SW480 (cell line): ENCODE results near the gene NHEJ1.

Experiments used
- DNase-seq: peaks from one replicate; pipeline ENCODE4 v3.0.0-alpha.2; 2016; ENCODE audit warnings: low spot score

The NHEJ1 gene

GRCh38 chr2:219165058-219165911, 4.7 kb upstream of the NHEJ1 start:
- DNase-seq = no peak

- no peak for DNase-seq
Observed at GRCh38 chr2:219163156-219163555, 2.5 kb upstream of the NHEJ1 start.

- no peak for DNase-seq
Observed at GRCh38 chr2:219161097-219161496, 482 bp upstream of the NHEJ1 start.

GRCh38 chr2:219159771-219160185, 837 bp downstream of the NHEJ1 start:
- DNase-seq = peak; percentile 16

GRCh38 chr2:219158586-219158985, 2.0 kb downstream of the NHEJ1 start:
- no peak for DNase-seq

GRCh38 chr2:219158025-219158424, 2.6 kb downstream of the NHEJ1 start:
- DNase-seq = no peak

- no peak for DNase-seq
Observed at GRCh38 chr2:219157396-219157795, 3.2 kb downstream of the NHEJ1 start.

GRCh38 chr2:219155054-219155644, 5.5 kb downstream of the NHEJ1 start:
- peak; percentile 73 for DNase-seq

GRCh38 chr2:219149667-219150066, 10.9 kb downstream of the NHEJ1 start:
- no peak for DNase-seq

- DNase-seq = peak; percentile 66
Observed at GRCh38 chr2:219142329-219142728, 18.3 kb downstream of the NHEJ1 start.

GRCh38 chr2:219140722-219141121, 19.9 kb downstream of the NHEJ1 start:
- no peak for DNase-seq

- DNase-seq = no peak
Observed at GRCh38 chr2:219133976-219134375, 26.6 kb downstream of the NHEJ1 start.

- DNase-seq = no peak
Observed at GRCh38 chr2:219131744-219132143, 28.9 kb downstream of the NHEJ1 start.

GRCh38 chr2:219131327-219131726, 29.3 kb downstream of the NHEJ1 start:
- DNase-seq = no peak

- DNase-seq = no peak
Observed at GRCh38 chr2:219129589-219129988, 31.0 kb downstream of the NHEJ1 start.

- no peak for DNase-seq
Observed at GRCh38 chr2:219128396-219128795, 32.2 kb downstream of the NHEJ1 start.

- no peak for DNase-seq
Observed at GRCh38 chr2:219127037-219127635, 33.5 kb downstream of the NHEJ1 start.

- DNase-seq = no peak
Observed at GRCh38 chr2:219126555-219126954, 34.1 kb downstream of the NHEJ1 start.

- no peak for DNase-seq
Observed at GRCh38 chr2:219125886-219126270, 34.7 kb downstream of the NHEJ1 start.

GRCh38 chr2:219125225-219125885, 35.3 kb downstream of the NHEJ1 start:
- DNase-seq = peak; percentile 91

- peak; percentile 36 for DNase-seq
Observed at GRCh38 chr2:219124381-219125110, 36.1 kb downstream of the NHEJ1 start.
